Measurements from ENCODE around the gene KLF17.

The KLF17 gene

GRCh38 chr1:44131411-44131810, 12.8 kb downstream of the KLF17 start:
- TF ChIP-seq ZNF549 (tag by site-specific recombination; IDR thresholded peaks at IDR 0.05) (no peak), ZNF366 (tag by site-specific recombination; conservative IDR thresholded peaks at IDR 0.05) (no peak), ZNF132 (tag by site-specific recombination; IDR thresholded peaks at IDR 0.05; ENCODE audit: borderline replicate concordance) (no peak), ZNF169 (tag by site-specific recombination; IDR thresholded peaks at IDR 0.05) (no peak)
- POLR2A ChIA-PET = no interaction called here
- no peaks in the 10 kb centered on the region for H3K36me3 ChIP-seq (ENCODE audit: control insufficient read depth in 2 of 2, insufficient read depth in 1 of 2, low read length in 2 of 2)
- peaks cover 2% of the 10 kb centered on the region; the same call in 1 of the 2 replicates for H3K4me1 ChIP-seq (ENCODE audit: control insufficient read depth, insufficient read depth, low read length)
- no peak overlapping the region for H3K27ac ChIP-seq (ENCODE audit: extremely low read depth, low read depth, low read length)
- CTCF ChIA-PET = interaction anchor here (0.6 kb wide), 1 partner anchor 1166 kb away, joined by 3 read pairs; no protein-coding TSS in a partner anchor
- H3K9me3 ChIP-seq (ENCODE audit: control insufficient read depth, insufficient read depth, low read depth, low read length) = no peaks in the 10 kb centered on the region
- no peak overlapping the region for H3K4me3 ChIP-seq (ENCODE audit: low read depth, low read length)

- ChIA-PET POLR2A (no interaction called here), CTCF (no interaction called here)
- Histone ChIP-seq H3K36me3 (ENCODE audit: control insufficient read depth in 2 of 2, insufficient read depth in 1 of 2, low read length in 2 of 2) (no peaks in the 10 kb centered on the region), H3K9me3 (ENCODE audit: control insufficient read depth, insufficient read depth, low read depth, low read length) (no peaks in the 10 kb centered on the region), H3K27ac (ENCODE audit: extremely low read depth, low read depth, low read length) (no peak overlapping the region), H3K4me1 (ENCODE audit: control insufficient read depth, insufficient read depth, low read length) (peaks cover 2% of the 10 kb centered on the region; the same call in 1 of the 2 replicates), H3K4me3 (ENCODE audit: low read depth, low read length) (no peak overlapping the region)
- TF ChIP-seq ZNF169 (tag by site-specific recombination; IDR thresholded peaks at IDR 0.05) = no peak
- TF ChIP-seq ZNF140 (tag by site-specific recombination; IDR thresholded peaks at IDR 0.05) = no peak
- TF ChIP-seq PRDM1 (tag by site-specific recombination; IDR thresholded peaks at IDR 0.05) = peak; percentile 78
- TF ChIP-seq ZNF561 (tag by site-specific recombination; IDR thresholded peaks at IDR 0.05; ENCODE audit: borderline replicate concordance) = no peak
- TF ChIP-seq ZNF404 (tag by site-specific recombination; IDR thresholded peaks at IDR 0.05) = no peak
- TF ChIP-seq ZNF19 (tag by site-specific recombination; IDR thresholded peaks at IDR 0.05; ENCODE audit: low read depth) = no peak
Observed at GRCh38 chr1:44134071-44134920, 15.7 kb downstream of the KLF17 start.

- no peaks in the 10 kb centered on the region for H3K9me3 ChIP-seq (ENCODE audit: control insufficient read depth, insufficient read depth, low read depth, low read length)
- H3K4me1 ChIP-seq (ENCODE audit: control insufficient read depth, insufficient read depth, low read length) = peaks cover 2% of the 10 kb centered on the region; the same call in 1 of the 2 replicates
- no peak overlapping the region for H3K4me3 ChIP-seq (ENCODE audit: low read depth, low read length)
- ChIA-PET POLR2A (interaction anchor here (0.6 kb wide), 1 partner anchor 63 kb away, joined by 4 read pairs; no protein-coding TSS in a partner anchor), CTCF (interaction anchor here (0.6 to 1.2 kb wide), 5 partner anchors 33 to 648 kb away, joined by 3 read pairs; no protein-coding TSS in a partner anchor)
- H3K27ac ChIP-seq (ENCODE audit: extremely low read depth, low read depth, low read length) = no peak overlapping the region
- H3K36me3 ChIP-seq (ENCODE audit: control insufficient read depth in 2 of 2, insufficient read depth in 1 of 2, low read length in 2 of 2) = no peaks in the 10 kb centered on the region
- no peak for TF ChIP-seq ZSCAN23 (tag by site-specific recombination; IDR thresholded peaks at IDR 0.05)
- no peak for TF ChIP-seq ZNF48 (tag by site-specific recombination; IDR thresholded peaks at IDR 0.05)
- no peak for TF ChIP-seq ZBTB7A (tag by site-specific recombination; IDR thresholded peaks at IDR 0.05; ENCODE audit: low read depth)
- no peak for TF ChIP-seq ZBTB11 (tag by site-specific recombination; conservative IDR thresholded peaks at IDR 0.05; ENCODE audit: low read depth)
- TF ChIP-seq TRIM28 (IDR thresholded peaks at IDR 0.05; ENCODE audit: borderline replicate concordance, low read length) = no peak
- TF ChIP-seq ZBTB21 (tag by site-specific recombination; IDR thresholded peaks at IDR 0.05) = no peak
- TF ChIP-seq YY1 (tag by site-specific recombination; IDR thresholded peaks at IDR 0.05) = no peak
- no peak for TF ChIP-seq ZBTB6 (tag by site-specific recombination; IDR thresholded peaks at IDR 0.05)
- TF ChIP-seq ZNF624 (tag by site-specific recombination; IDR thresholded peaks at IDR 0.05) = no peak
- TF ChIP-seq KLF8 (tag by site-specific recombination; IDR thresholded peaks at IDR 0.05) = no peak
- no peak for TF ChIP-seq ZNF366 (tag by site-specific recombination; conservative IDR thresholded peaks at IDR 0.05)
- TF ChIP-seq ZNF621 (tag by site-specific recombination; IDR thresholded peaks at IDR 0.05) = no peak
- TF ChIP-seq ZNF112 (tag by site-specific recombination; IDR thresholded peaks at IDR 0.05) = no peak
Observed at GRCh38 chr1:44135886-44136285, 17.3 kb downstream of the KLF17 start.
